AG10803 (cell line): ENCODE data around the gene APBA2.

Experiments used
- DNase-seq: peaks from one replicate; pipeline ENCODE4 v3.0.0; 2010; ENCODE audit warnings: low read depth
- H3K4me3 ChIP-seq: 2 replicates; pipeline ENCODE4 v1.5.1; 2011; ENCODE audit warnings: mild to moderate bottlenecking, low read length, control low read depth
- TF ChIP-seq, protein P1 (sequence below): conservative IDR thresholded peaks from 2 replicates; pipeline ENCODE4 v1.5.1; 2011; ENCODE audit warnings: mild to moderate bottlenecking, low read length, control low read depth, inconsistent platforms

APBA2 gene

GRCh38 chr15:28919679-28920655 lies 34.2 kb downstream of the APBA2 start:
- no peak overlapping the region for H3K4me3 ChIP-seq
- TF ChIP-seq, protein P1, sequence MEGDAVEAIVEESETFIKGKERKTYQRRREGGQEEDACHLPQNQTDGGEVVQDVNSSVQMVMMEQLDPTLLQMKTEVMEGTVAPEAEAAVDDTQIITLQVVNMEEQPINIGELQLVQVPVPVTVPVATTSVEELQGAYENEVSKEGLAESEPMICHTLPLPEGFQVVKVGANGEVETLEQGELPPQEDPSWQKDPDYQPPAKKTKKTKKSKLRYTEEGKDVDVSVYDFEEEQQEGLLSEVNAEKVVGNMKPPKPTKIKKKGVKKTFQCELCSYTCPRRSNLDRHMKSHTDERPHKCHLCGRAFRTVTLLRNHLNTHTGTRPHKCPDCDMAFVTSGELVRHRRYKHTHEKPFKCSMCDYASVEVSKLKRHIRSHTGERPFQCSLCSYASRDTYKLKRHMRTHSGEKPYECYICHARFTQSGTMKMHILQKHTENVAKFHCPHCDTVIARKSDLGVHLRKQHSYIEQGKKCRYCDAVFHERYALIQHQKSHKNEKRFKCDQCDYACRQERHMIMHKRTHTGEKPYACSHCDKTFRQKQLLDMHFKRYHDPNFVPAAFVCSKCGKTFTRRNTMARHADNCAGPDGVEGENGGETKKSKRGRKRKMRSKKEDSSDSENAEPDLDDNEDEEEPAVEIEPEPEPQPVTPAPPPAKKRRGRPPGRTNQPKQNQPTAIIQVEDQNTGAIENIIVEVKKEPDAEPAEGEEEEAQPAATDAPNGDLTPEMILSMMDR, result no peak
- DNase-seq, result no peak

DNA sequence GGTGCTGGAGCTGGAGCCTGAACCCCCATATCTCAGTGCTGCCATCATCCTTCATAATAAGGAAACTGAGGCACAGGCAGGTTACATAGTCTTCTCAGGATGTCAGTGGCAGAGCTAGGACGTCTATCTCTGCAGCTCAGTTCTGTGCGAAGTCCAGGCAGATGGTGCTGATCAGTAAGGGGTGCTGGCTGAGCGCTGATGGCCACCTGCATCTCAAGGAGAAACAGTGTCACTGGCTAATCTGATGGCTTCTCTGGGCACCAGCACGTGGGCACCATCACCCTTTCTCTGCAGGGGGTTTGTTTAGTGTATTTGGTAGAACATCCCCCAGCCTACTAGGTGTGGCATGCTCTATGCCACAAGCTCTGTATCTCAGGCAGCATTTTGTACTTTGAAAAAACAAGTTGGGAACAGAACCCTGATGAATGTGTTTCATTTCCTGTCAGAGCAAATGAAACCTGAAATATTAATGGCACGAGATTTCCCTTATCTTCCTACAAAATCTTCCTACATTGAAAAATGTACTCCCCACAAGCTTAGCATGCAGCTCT lies 35.1 kb downstream of the APBA2 start:
- no peak for DNase-seq
- TF ChIP-seq, protein P1, result no peak
- H3K4me3 ChIP-seq, result no peak overlapping the region

- no peak for DNase-seq
- TF ChIP-seq, protein P1, result no peak
- H3K4me3 ChIP-seq, result no peak overlapping the region
These were observed 35.6 kb downstream of the APBA2 start for GRCh38 chr15:28921336-28921735.

DNA sequence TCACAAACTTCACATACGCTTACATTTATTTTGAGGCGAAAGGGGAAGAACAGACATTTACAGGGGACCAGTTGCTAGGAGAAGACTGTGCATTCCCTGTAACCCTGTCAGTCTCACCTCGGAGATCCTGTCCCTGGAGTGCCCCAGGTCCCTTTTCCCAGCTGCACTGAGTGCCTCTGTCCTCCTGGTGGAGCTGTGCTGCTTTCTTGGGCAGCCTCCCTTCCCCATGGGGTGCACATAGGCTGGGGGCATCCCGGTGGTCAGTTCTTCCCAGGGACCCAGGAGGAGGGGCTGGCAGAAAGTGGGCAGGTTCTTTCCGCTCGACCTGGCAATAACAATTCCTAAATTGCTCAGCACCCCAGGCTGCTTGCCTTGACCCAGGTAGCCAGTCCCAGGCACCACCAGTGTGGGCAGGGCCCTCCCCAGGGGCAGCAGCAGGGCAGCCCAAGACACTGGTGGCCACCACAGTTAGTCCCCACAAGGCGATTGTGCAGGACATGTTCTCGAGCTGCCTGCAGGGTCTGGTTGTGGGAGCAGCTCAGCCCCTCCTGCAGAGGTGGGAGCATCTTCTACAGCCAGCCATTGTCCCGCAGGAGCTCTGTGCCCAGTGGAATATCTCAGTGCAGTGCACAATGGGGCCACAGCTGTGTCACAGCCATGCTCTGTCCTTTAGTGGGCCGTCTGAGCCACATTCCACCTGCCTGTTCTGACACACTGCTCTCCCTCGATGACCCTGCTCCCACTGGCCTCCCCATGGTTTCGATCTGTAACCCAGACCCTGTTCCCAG lies 36.3 kb downstream of the APBA2 start:
- TF ChIP-seq, protein P1, result no peak
- no peak for DNase-seq
- no peak overlapping the region for H3K4me3 ChIP-seq

- DNase-seq, result no peak
- no peak overlapping the region for H3K4me3 ChIP-seq
- TF ChIP-seq, protein P1, result no peak
These were observed 36.9 kb downstream of the APBA2 start for GRCh38 chr15:28922707-28923012.

DNA sequence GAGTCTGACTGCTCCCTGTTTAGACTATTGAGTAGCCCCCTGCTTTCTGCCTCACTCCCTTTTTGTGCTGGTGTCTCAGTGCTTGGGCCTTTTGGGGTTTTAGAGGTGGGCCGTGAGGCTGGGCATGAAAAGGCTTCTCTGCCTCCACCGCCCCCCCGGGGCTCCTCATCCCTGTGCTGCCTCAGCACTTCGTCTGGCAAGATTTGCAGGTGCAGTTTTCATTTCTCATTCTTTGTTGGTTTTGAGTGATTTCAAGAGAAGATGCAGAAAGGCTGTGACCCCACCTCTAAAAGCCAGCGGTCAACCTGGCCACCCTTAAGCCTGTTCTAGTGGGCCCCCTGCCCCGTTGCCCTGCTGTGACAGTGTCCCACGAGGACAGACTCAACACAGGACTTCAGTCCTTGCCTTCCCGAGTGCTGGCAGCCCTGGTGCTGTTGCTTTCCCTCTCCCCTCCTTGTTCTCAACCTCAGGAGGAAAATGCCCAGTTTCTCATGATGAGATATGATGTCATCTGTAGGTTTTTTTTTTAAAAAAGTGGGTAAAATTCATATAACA lies 38.0 kb downstream of the APBA2 start:
- H3K4me3 ChIP-seq, result no peak overlapping the region
- TF ChIP-seq, protein P1, result no peak
- no peak for DNase-seq
